Endothelial cell of umbilical vein (primary cell): ENCODE data around the gene PLXNC1. TPM values are rescaled to one million over a fixed set of nuclear protein-coding genes. Genes with fewer than 3 reads are reported as not detected.

ENCODE experiments used
- BruUV-seq: library from RNA; stranded (reverse); fragments of 400-500 nt; replicated peaks from 2 replicates; lab custom pipeline; 2021; lab: Mats Ljungman, UMichigan
- CTCF ChIA-PET: fragments of 300-600, 350-600 bp; sonication (Branson Sonifier 250); formaldehyde crosslinking; loops from one replicate; lab custom pipeline; 2021; ENCODE audit warnings: antibody characterized with exemption, inconsistent platforms; lab: Charles Lee
- POLR2A ChIA-PET: fragments of 300-600, 350-600 bp; sonication (Branson Sonifier 250); formaldehyde crosslinking; loops from one replicate; lab custom pipeline; 2021; ENCODE audit warnings: antibody characterized with exemption, inconsistent platforms; lab: Charles Lee
- DNase-seq: peaks from one replicate; pipeline ENCODE4 v3.0.0-alpha.2; 2011; ENCODE audit warnings: low read depth, low spot score
- FAIRE-seq: peaks from 2 replicates; lab custom pipeline; 2011; peaks lifted over from hg19 to GRCh38; lab: Jason Lieb, UNC
- H2AFZ ChIP-seq: 2 replicates; pipeline ENCODE4 v1.6.0; 2012; ENCODE audit warnings: low read depth, low read length, control low read depth, inconsistent platforms
- H3K27ac ChIP-seq: 2 replicates; pipeline ENCODE4 v1.5.1; 2011; ENCODE audit warnings: low read depth, mild to moderate bottlenecking, control low read depth, low read length, moderate library complexity; ENCODE audit not compliant: insufficient read depth
- H3K27me3 ChIP-seq, 2 experiments: 2 replicates each; pipeline versions ENCODE4 v1.6.0 to v1.6.1; 2011; ENCODE audit warnings: low read length in 2 of 2, mixed read lengths in 1 of 2; ENCODE audit not compliant: control insufficient read depth in 2 of 2, insufficient read depth in 2 of 2
- H3K36me3 ChIP-seq, 2 experiments: 2 replicates in 1 of 2; 3 replicates in 1 of 2; pipeline ENCODE4 v1.5.1; 2011; ENCODE audit warnings: low read length in 2 of 2, mild to moderate bottlenecking in 1 of 2, moderate library complexity in 1 of 2; ENCODE audit not compliant: control insufficient read depth in 2 of 2, insufficient read depth in 2 of 2; ENCODE audit errors: extremely low read depth in 1 of 2
- H3K4me1 ChIP-seq: 3 replicates; pipeline ENCODE4 v1.5.1; 2011; ENCODE audit warnings: mild to moderate bottlenecking, low read length; ENCODE audit not compliant: control insufficient read depth, insufficient read depth; ENCODE audit errors: extremely low read depth
- H3K4me2 ChIP-seq: 2 replicates; pipeline ENCODE4 v1.6.1; 2011; ENCODE audit warnings: low read length, control low read depth, mixed read lengths; ENCODE audit not compliant: insufficient read depth
- H3K4me3 ChIP-seq, 3 experiments: fragments of 200-600 bp in 1 of 3; sonication (generic), shearing (Covaris generic) in 1 of 3; replicated peaks in 1 of 3; 2 replicates each; pipeline ENCODE4 v1.5.1; 2011 to 2016; ENCODE audit warnings: control low read depth in 3 of 3, low read length in 3 of 3, mild to moderate bottlenecking in 2 of 3, inconsistent platforms in 1 of 3, low read depth in 1 of 3, moderate library complexity in 1 of 3; ENCODE audit not compliant: insufficient read depth in 1 of 3
- H3K79me2 ChIP-seq: 2 replicates; pipeline ENCODE4 v1.6.0; 2012; ENCODE audit warnings: low read length, inconsistent platforms; ENCODE audit not compliant: control insufficient read depth, insufficient read depth
- H3K9ac ChIP-seq: replicated peaks from 2 replicates; pipeline ENCODE3; 2011; ENCODE audit warnings: low read length, control low read depth; ENCODE audit not compliant: insufficient read depth; ENCODE audit errors: extremely low read depth
- H3K9me1 ChIP-seq: replicated peaks from 3 replicates; pipeline ENCODE4 v1.6.0; 2011; ENCODE audit warnings: mild to moderate bottlenecking, low read length; ENCODE audit not compliant: control insufficient read depth, insufficient read depth; ENCODE audit errors: extremely low read depth
- H3K9me3 ChIP-seq: replicated peaks from 2 replicates; pipeline ENCODE4 v1.5.1; 2012; ENCODE audit warnings: low read length, inconsistent platforms; ENCODE audit not compliant: control insufficient read depth, insufficient read depth
- H4K20me1 ChIP-seq: replicated peaks from 2 replicates; pipeline ENCODE3; 2011; ENCODE audit warnings: mild to moderate bottlenecking, low read length; ENCODE audit not compliant: control insufficient read depth, insufficient read depth; ENCODE audit errors: extremely low read depth
- CTCF ChIP-seq, 2 donors: IDR thresholded peaks; 1 replicate in 1 of 2; 2 replicates in 1 of 2; pipeline ENCODE4 v1.5.1; 2011; ENCODE audit warnings: low read length in 2 of 2, mild to moderate bottlenecking in 2 of 2, moderate library complexity in 2 of 2, control low read depth in 1 of 2, inconsistent platforms in 1 of 2, low read depth in 1 of 2; ENCODE audit not compliant: insufficient read depth in 1 of 2; ENCODE audit errors: extremely low read depth in 1 of 2
- EZH2 ChIP-seq: IDR thresholded peaks from 2 replicates; pipeline ENCODE4 v1.6.1; 2012; ENCODE audit warnings: borderline replicate concordance, low read depth, mild to moderate bottlenecking, moderate library complexity, low read length, inconsistent platforms; ENCODE audit not compliant: severe bottlenecking
- FOS ChIP-seq: IDR thresholded peaks from 2 replicates; pipeline ENCODE4 v1.6.1; 2011; ENCODE audit warnings: mild to moderate bottlenecking, low read length, moderate library complexity, borderline replicate concordance; ENCODE audit not compliant: insufficient read depth
- GATA2 ChIP-seq: IDR thresholded peaks from 2 replicates; pipeline ENCODE4 v1.7.0; 2011; ENCODE audit warnings: low read depth, mild to moderate bottlenecking, moderate library complexity, mixed read lengths, low read length; ENCODE audit not compliant: insufficient read length, insufficient read depth
- JUN ChIP-seq: IDR thresholded peaks from 2 replicates; pipeline ENCODE4 v1.6.1; 2011; ENCODE audit warnings: borderline replicate concordance, low read depth; ENCODE audit not compliant: insufficient read length, insufficient read depth
- MAX ChIP-seq: IDR thresholded peaks from 2 replicates; pipeline ENCODE4 v1.6.1; 2011; ENCODE audit not compliant: insufficient read depth, insufficient read length
- MYC ChIP-seq: IDR thresholded peaks from one replicate; pipeline ENCODE4 v1.6.1; 2011; ENCODE audit warnings: mild to moderate bottlenecking, low read depth, low read length
- POLR2A ChIP-seq: IDR thresholded peaks from 2 replicates; pipeline ENCODE4 v1.6.1; 2012; ENCODE audit warnings: low read depth, mild to moderate bottlenecking, control low read depth, low read length
- POLR2AphosphoS5 ChIP-seq: IDR thresholded peaks from 2 replicates; pipeline ENCODE4 v1.6.1; 2012; ENCODE audit warnings: low read depth, mild to moderate bottlenecking, control low read depth, low read length, moderate library complexity; ENCODE audit not compliant: insufficient read depth
- dilution Hi-C: fragments of 300-500 bp; cut with MboI; formaldehyde crosslinking; loops from one replicate; pipeline ENCODE4 v1.15.0; 2019; ENCODE audit warnings: low sequenced_read_pairs; ENCODE audit not compliant: extremely low pct_ligation_motif_present
- intact Hi-C: fragments of 100-400 bp; cut with micrococcal nuclease; formaldehyde crosslinking; loops from one replicate; pipeline ENCODE4 v1.10.0; 2022
- polyA plus RNA-seq, 4 experiments: library from polyadenylated mRNA; depleted of rRNA in 3 of 4; stranded (reverse) in 3 of 4; unstranded in 1 of 4; fragments of >200 nt; gene quantifications; 2 replicates each; pipeline versions ENCODE4 v1.2.1 to v1.2.3, GENCODE V29; 2011 to 2012; ENCODE audit warnings: missing spikeins in 1 of 4
- total RNA-seq: library from RNA; stranded (reverse); gene quantifications from 2 replicates; pipeline ENCODE4 v1.2.3, GENCODE V29; 2021

The PLXNC1 gene
- total and polyA plus RNA-seq, 2 donors (not counting 3 experiments of a cell fraction or from before 2014, with no cell fraction given), result 0.04 TPM; not detected in 1

GRCh38 chr12:94175763-94176668 lies 27.6 kb downstream of the PLXNC1 start:
- intact Hi-C loops, result no loop called here
- H3K27me3 ChIP-seq, result peaks cover 4 to 6% of the 10 kb centered on the region in 2 experiments
- no peak overlapping the region for H3K4me2 ChIP-seq
- H3K79me2 ChIP-seq, result no peaks in the 10 kb centered on the region
- no peaks in the 10 kb centered on the region for H4K20me1 ChIP-seq
- H2AFZ ChIP-seq, result no peak overlapping the region
- dilution Hi-C loops, result no loop called here
- no peak for FAIRE-seq
- ChIA-PET CTCF (no interaction called here), POLR2A (no interaction called here)
- BruUV-seq, result no TSS peak
- H3K9me1 ChIP-seq, result no peaks in the 10 kb centered on the region
- H3K27ac ChIP-seq, result no peak overlapping the region
- no peaks in the 10 kb centered on the region for H3K4me1 ChIP-seq
- no peaks in the 10 kb centered on the region for H3K9me3 ChIP-seq
- H3K36me3 ChIP-seq, result no peaks in the 10 kb centered on the region
- DNase-seq, result no peak
- H3K4me3 ChIP-seq, result no peak overlapping the region
- no peak overlapping the region for H3K9ac ChIP-seq
- no peak for TF ChIP-seq JUN
- TF ChIP-seq EZH2, result no peak
- no peak for TF ChIP-seq POLR2A
- TF ChIP-seq FOS, result no peak
- TF ChIP-seq MAX, result no peak
- no peak for TF ChIP-seq MYC
- TF ChIP-seq GATA2, result no peak
- TF ChIP-seq CTCF (IDR thresholded peaks at IDR 0.05; ENCODE audit: extremely low read depth in 1 of 2, insufficient read depth in 1 of 2, low read depth in 1 of 2, low read length in 2 of 2), result no peak
- TF ChIP-seq POLR2AphosphoS5, result no peak
